Liver (tissue), 9 donors: Measurements from ENCODE around the gene CLDN15. TPM values are rescaled to one million over a fixed set of nuclear protein-coding genes. Genes with fewer than 3 reads are reported as not detected.

ENCODE experiments used
- DNase-seq: peaks from one replicate; pipeline ENCODE4 v3.0.0-alpha.2; 2017; ENCODE audit warnings: low spot score
- H3K27ac ChIP-seq, 2 donors: one replicate each; pipeline ENCODE4 v1.7.0; 2013; ENCODE audit warnings: inconsistent platforms in 2 of 2, low read length in 2 of 2, control low read depth in 1 of 2, low read depth in 1 of 2, mild to moderate bottlenecking in 1 of 2
- H3K27me3 ChIP-seq, 4 donors: one replicate each; pipeline versions ENCODE4 v1.6.1 to v1.7.0; 2013; ENCODE audit warnings: low read length in 3 of 4, inconsistent platforms in 1 of 4, mild to moderate bottlenecking in 1 of 4, moderate library complexity in 1 of 4; ENCODE audit not compliant: control insufficient read depth in 4 of 4, insufficient read depth in 4 of 4
- H3K36me3 ChIP-seq, 4 donors: one replicate each; pipeline versions ENCODE4 v1.6.1 to v1.7.0; 2013; ENCODE audit warnings: low read length in 3 of 4, mild to moderate bottlenecking in 3 of 4, low read depth in 1 of 4, moderate library complexity in 1 of 4; ENCODE audit not compliant: control insufficient read depth in 4 of 4, insufficient read depth in 3 of 4
- H3K4me1 ChIP-seq, 4 donors: one replicate each; pipeline versions ENCODE4 v1.6.1 to v1.7.0; 2013; ENCODE audit warnings: low read length in 3 of 4, mild to moderate bottlenecking in 3 of 4, moderate library complexity in 1 of 4; ENCODE audit not compliant: control insufficient read depth in 4 of 4, insufficient read depth in 4 of 4
- H3K4me3 ChIP-seq, 3 donors: one replicate each; pipeline versions ENCODE4 v1.6.1 to v1.7.0; 2013; ENCODE audit warnings: low read length in 3 of 3, control low read depth in 1 of 3, low read depth in 1 of 3, mild to moderate bottlenecking in 1 of 3
- H3K9ac ChIP-seq, 2 donors: one replicate each; pipeline ENCODE4 v1.7.0; 2013; ENCODE audit warnings: low read length in 2 of 2, mild to moderate bottlenecking in 2 of 2, moderate library complexity in 2 of 2, control low read depth in 1 of 2, low read depth in 1 of 2
- H3K9me3 ChIP-seq, 4 donors: one replicate each; pipeline versions ENCODE4 v1.6.1 to v1.7.0; 2013; ENCODE audit warnings: low read length in 3 of 4; ENCODE audit not compliant: control insufficient read depth in 4 of 4
- CTCF ChIP-seq: fragments of 150-350 bp; IDR thresholded peaks from 2 replicates; pipeline ENCODE4 v1.5.1; 2017; ENCODE audit warnings: improper control_type of control experiment, low read depth, low read length; ENCODE audit not compliant: missing input control
- EGR1 ChIP-seq, 2 donors: IDR thresholded peaks; 2 replicates each; pipeline ENCODE4 v1.6.1; 2016 to 2018; ENCODE audit warnings: antibody characterized with exemption in 2 of 2, low read depth in 2 of 2
- GABPA ChIP-seq, 2 donors: IDR thresholded peaks in 1 of 2; conservative IDR thresholded peaks in 1 of 2; 2 replicates each; pipeline ENCODE4 v1.6.1; 2016; ENCODE audit warnings: antibody characterized with exemption in 2 of 2, mild to moderate bottlenecking in 1 of 2, moderate library complexity in 1 of 2
- JUND ChIP-seq, 2 donors: IDR thresholded peaks; 2 replicates each; pipeline ENCODE4 v1.6.1; 2016; ENCODE audit warnings: antibody characterized with exemption in 2 of 2
- NR2F2 ChIP-seq: IDR thresholded peaks from 2 replicates; pipeline ENCODE4 v1.6.1; 2016; ENCODE audit warnings: antibody characterized with exemption
- RAD21 ChIP-seq, 2 donors: IDR thresholded peaks; 2 replicates each; pipeline ENCODE4 v1.6.1; 2016; ENCODE audit warnings: antibody characterized with exemption in 2 of 2, mild to moderate bottlenecking in 2 of 2
- REST ChIP-seq: IDR thresholded peaks from 2 replicates; pipeline ENCODE4 v1.6.1; 2016; ENCODE audit warnings: antibody characterized with exemption, mild to moderate bottlenecking
- RXRA ChIP-seq, 2 donors: IDR thresholded peaks; 2 replicates each; pipeline ENCODE4 v1.6.1; 2017 to 2018; ENCODE audit warnings: antibody characterized with exemption in 2 of 2, mild to moderate bottlenecking in 1 of 2
- TAF1 ChIP-seq: conservative IDR thresholded peaks from 2 replicates; pipeline ENCODE4 v1.6.1; 2016; ENCODE audit warnings: antibody characterized with exemption, mild to moderate bottlenecking
- WGBS: extraction: QIAGEN DNeasy Blood & Tissue Kit; methylation state at CpG from one replicate; pipeline ENCODE4 v1.1.7; 2013; 5-methylcytosine and 5-hydroxymethylcytosine counted together
- polyA plus RNA-seq, 2 donors: library from polyadenylated mRNA; stranded (reverse) in 1 of 2; unstranded in 1 of 2; fragments of 200-250 nt in 1 of 2; fragments of >200 nt in 1 of 2; fragmentation: Nextera tagmentation in 1 of 2; extraction: Ambion mirVana in 1 of 2; gene quantifications; one replicate each; pipeline versions ENCODE4 v1.2.1 to v1.2.3, GENCODE V29; 2013 to 2015
- total RNA-seq, 2 donors: library from RNA; depleted of rRNA; stranded (reverse); fragments of >200 nt; gene quantifications; one replicate each; pipeline ENCODE4 v1.2.3, GENCODE V29; 2014
- TF ChIP-seq, protein P1 (sequence below): IDR thresholded peaks from 2 replicates; pipeline ENCODE4 v1.6.1; 2016; ENCODE audit warnings: antibody characterized with exemption
- TF ChIP-seq, protein P2 (sequence below): IDR thresholded peaks from 2 replicates; pipeline ENCODE4 v1.6.1; 2016; ENCODE audit warnings: antibody characterized with exemption
- donor health status: healthy.
- donor health status: healthy.
- donor health status: healthy.
- donor health status: healthy.
- donor health status: healthy.

Gene CLDN15
- total and polyA plus RNA-seq, 4 donors: 3.7 to 12.4 (median 4.6) TPM

GRCh38 chr7:101189109-101189508 is 48.5 kb downstream of the CLDN15 start (continued):
- TF ChIP-seq GABPA (IDR thresholded peaks at IDR 0.05 in 1 of 2, conservative IDR thresholded peaks at IDR 0.05 in 1 of 2) (no peak), TAF1 (no peak), JUND (IDR thresholded peaks at IDR 0.05) (no peak), RAD21 (IDR thresholded peaks at IDR 0.05) (no peak), EGR1 (IDR thresholded peaks at IDR 0.05; ENCODE audit: low read depth in 2 of 2) (no peak), RXRA (IDR thresholded peaks at IDR 0.05) (no peak)

DNA sequence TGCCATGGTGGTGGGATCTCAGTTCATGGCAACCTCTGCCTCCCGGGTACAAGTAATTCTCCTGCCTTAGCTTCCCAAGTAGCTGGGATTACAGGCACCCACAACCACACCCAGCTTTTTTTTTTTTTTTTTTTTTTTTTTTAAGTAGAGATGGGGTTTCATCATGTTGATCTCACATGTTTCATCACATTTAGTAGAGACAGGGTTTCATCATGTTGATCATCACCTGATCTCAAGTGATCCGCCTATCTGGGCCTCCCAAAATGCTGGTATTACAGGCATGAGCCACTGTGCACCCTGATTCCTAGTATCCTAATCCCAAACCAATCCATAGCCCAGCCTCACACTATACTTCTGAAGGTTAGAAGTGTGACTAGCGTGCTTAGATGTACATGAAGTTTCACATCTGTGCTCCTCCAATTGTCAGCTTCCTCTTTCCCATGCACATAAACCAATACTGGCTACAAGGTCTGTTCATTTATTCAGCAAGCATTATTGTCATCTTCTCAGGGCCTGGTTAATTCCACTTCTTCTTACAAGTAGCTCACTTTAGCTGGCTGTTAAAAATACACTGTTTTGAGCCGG is 50.7 kb downstream of the CLDN15 start:
- Histone ChIP-seq H3K36me3 (peaks cover 0 to 3% (median 0%) of the 10 kb centered on the region in 4 donors), H3K27ac (no peak overlapping the region), H3K4me1 (no peaks in the 10 kb centered on the region), H3K9me3 (no peaks in the 10 kb centered on the region), H3K9ac (no peak overlapping the region), H3K4me3 (no peak overlapping the region), H3K27me3 (no peaks in the 10 kb centered on the region)
- no peak for DNase-seq
- 85% methylated on average over 4 of the region's 4 CpGs for WGBS
- TF ChIP-seq NR2F2 (no peak), RAD21 (IDR thresholded peaks at IDR 0.05) (no peak)
- TF ChIP-seq, protein P1, sequence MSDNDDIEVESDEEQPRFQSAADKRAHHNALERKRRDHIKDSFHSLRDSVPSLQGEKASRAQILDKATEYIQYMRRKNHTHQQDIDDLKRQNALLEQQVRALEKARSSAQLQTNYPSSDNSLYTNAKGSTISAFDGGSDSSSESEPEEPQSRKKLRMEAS: no peak

DNA sequence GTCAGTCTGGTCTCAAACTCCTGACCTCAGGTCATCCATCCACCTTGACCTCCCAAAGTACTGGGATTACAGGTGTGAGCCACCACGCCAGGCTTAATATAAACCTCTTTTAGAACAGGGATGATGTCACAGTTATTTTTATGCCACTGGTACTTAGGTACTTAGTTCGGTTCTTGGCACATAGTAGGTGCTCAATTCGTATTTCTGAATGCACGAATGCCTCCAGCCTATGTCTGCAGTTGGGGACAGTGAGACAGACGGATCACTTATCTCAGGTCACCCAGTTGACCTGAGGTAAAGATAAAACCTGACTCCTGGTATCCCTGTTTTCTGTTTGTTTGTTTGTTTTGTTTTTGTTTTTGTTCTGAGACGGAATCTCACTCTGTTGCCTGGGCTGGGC is 51.4 kb downstream of the CLDN15 start:
- H3K27me3 ChIP-seq: no peaks in the 10 kb centered on the region
- H3K36me3 ChIP-seq: peaks cover 0 to 3% (median 0%) of the 10 kb centered on the region in 4 donors
- TF ChIP-seq CTCF: no peak
- no peak overlapping the region for H3K27ac ChIP-seq
- H3K9me3 ChIP-seq: no peaks in the 10 kb centered on the region
- WGBS: 79% methylated on average over 6 of the region's 6 CpGs
- no peak overlapping the region for H3K4me3 ChIP-seq
- H3K9ac ChIP-seq: no peak overlapping the region
- DNase-seq: no peak
- no peaks in the 10 kb centered on the region for H3K4me1 ChIP-seq

DNA sequence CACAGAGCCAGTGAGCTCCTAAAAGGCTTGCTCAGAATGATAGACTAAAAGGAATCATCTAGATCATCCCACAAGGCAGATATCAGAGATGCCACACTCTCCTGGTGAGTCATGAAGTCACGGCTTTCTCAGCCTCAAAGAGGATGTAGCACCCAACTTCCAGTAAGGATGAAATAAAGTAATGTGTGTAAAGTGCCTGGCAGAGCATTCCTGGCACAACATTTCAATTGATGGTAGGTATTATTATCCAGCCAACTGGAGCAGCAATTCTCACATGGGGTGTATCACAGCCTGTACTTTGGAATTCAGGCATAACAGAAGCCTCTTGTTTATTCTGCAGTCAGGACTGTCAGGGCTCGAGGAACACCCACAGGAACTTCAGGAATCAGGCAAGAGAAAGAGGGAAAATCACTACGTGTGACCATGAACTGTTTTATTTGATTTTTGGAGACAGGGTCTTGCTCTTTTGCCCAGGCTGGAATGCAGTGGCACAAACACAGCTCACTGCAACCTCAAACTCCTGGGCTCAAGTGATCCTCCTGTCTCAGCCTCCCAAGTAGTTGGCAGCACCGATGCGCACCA is 52.3 kb downstream of the CLDN15 start:
- Histone ChIP-seq H3K36me3 (peaks cover 0 to 3% (median 0%) of the 10 kb centered on the region in 4 donors), H3K9ac (no peak overlapping the region), H3K27ac (no peak overlapping the region), H3K27me3 (peaks cover 0 to 4% (median under 1%) of the 10 kb centered on the region in 4 donors), H3K4me1 (no peaks in the 10 kb centered on the region), H3K9me3 (no peaks in the 10 kb centered on the region), H3K4me3 (no peak overlapping the region)
- WGBS: 61% methylated on average over 5 of the region's 5 CpGs
- no peak for DNase-seq
- TF ChIP-seq, protein P2, sequence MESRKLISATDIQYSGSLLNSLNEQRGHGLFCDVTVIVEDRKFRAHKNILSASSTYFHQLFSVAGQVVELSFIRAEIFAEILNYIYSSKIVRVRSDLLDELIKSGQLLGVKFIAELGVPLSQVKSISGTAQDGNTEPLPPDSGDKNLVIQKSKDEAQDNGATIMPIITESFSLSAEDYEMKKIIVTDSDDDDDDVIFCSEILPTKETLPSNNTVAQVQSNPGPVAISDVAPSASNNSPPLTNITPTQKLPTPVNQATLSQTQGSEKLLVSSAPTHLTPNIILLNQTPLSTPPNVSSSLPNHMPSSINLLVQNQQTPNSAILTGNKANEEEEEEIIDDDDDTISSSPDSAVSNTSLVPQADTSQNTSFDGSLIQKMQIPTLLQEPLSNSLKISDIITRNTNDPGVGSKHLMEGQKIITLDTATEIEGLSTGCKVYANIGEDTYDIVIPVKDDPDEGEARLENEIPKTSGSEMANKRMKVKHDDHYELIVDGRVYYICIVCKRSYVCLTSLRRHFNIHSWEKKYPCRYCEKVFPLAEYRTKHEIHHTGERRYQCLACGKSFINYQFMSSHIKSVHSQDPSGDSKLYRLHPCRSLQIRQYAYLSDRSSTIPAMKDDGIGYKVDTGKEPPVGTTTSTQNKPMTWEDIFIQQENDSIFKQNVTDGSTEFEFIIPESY: no peak
- TF ChIP-seq EGR1 (IDR thresholded peaks at IDR 0.05; ENCODE audit: low read depth in 2 of 2) (no peak), TAF1 (no peak), RXRA (IDR thresholded peaks at IDR 0.05) (no peak), NR2F2 (no peak), REST (no peak)
